Stimulated activated naive CD4-positive, alpha-beta T cell treated with Interleukin-2 at 50 U/mL for 16 hours (primary cell): ENCODE results near the gene EEFSEC.

ENCODE experiments used
- DNase-seq: peaks from one replicate; lab custom pipeline; 2025; lab: John Stamatoyannopoulos, UW

EEFSEC gene

DNA sequence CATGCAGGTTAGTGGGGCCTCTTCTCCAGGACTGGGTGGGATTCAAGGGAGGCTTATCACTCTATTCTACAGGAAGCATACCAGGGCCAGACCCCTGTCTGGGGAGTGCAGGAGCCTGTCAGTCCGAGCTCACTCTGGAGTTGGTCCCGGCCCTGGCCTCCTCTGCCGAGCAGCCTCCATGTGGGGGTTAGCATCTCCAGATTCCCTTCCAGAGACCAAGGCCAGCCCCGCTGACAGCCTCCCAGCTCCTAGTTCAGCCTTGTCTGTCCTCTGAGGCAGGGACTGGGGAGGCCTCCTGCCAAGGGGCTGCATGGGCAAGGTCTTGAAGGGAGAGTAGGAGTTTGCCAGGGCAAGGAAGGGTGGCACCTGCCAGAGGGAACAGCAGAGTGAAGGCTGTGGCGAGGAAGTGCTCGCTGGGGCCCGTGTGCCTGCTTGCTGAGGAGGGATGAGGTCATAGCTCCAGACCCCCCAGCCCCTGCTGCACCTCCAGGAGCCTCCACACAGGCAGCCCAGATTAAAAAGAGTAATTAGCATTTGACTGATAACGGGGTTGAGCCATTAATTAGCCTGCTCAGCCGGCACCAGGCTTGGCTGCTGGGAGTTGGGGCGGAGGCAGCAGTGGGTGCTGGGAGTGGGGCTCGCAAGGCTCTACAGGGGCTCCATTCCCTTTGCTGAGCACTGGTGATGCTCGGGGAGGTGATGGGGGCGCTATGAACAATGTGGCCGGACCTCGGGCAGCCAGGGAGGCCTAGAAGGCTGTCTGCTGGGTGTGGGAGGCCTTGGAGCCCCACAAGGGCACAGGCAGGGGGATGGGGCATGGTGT lies 259.1 kb downstream of the EEFSEC start:
- DNase-seq, result no peak

DNA sequence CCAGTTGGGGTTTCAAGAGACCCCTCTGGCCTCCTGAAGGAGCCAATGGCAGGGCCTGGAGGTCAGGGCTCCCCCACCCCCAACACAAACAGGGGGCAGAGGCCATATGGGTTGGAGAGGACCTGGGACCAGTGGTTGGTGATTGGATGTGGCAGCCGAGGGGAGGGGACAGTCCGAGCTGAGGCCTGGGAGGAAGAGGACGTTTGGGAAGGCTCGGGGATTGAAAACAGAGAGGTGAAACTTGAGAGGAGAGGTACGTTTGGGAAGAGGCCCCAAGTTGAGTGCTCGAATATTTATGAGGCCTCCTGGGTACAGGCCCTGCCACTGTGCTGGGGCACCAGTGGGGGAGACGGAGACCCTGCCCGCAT lies 259.7 kb downstream of the EEFSEC start:
- no peak for DNase-seq

DNA sequence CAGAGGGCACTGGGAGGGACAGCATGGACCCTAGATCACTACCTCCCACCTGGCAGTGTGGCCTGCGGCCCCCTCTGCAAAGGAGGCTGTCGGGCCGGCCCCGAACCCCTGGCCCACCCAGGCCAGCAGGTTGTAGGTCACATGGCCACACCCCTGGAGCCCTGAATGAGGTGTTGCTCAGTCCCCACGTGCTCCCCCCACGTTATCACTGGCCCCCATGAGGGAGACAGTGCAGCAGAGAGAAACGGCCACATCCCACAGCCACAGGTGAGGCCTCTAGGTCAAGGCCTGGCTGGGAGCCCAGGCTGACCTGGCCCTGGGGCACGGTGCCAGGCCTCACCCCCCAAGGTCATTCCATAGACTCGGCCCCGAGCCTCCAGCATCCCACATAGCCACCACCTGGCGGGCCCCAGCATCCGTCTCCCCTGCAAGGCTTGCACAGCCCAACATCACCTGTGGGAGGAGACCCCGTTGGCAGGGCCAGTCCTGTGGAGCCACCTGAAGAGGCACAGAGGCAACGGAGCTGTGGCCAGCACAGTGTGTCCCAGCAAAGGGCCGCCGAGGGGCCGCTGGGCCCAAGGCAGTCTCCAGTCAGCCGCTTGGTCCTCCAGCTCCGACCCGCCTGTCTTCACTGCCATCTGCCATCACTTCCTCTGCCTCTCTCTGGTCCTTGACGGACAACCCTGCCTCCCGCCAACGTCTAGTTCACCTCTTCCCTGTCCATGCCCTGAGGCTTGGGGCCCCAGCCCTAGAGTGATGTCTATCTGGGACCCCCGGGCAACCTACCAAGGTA lies 260.3 kb downstream of the EEFSEC start:
- DNase-seq, result no peak

DNA sequence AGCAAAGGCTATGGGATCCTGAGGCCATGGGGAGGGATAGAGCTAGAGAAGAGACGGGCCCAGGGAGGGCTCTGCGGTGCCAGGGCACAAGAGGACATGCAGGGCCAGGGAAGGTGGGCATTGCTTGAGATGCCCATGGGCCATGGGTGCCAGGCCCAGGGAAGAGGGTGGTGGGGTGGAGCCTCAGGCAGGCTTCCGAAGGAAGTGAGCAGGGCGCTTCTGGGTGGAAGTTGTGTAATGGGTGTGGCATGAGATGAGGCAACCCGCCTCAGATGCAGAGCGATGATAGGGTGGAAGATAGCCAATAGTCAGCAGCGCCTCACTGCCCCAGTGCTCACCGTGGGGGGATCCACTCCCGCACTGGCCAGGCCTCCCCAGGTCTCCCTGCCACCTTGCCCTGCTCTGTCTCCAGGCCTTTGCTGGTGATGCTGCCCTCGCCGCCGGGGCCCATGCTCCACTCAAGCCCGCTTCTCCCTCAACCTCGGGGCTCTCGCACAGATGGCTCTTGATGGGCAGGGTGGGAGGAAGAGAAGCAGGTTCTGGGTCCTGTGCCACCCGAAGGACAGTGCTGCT lies 262.0 kb downstream of the EEFSEC start:
- DNase-seq, result no peak

DNA sequence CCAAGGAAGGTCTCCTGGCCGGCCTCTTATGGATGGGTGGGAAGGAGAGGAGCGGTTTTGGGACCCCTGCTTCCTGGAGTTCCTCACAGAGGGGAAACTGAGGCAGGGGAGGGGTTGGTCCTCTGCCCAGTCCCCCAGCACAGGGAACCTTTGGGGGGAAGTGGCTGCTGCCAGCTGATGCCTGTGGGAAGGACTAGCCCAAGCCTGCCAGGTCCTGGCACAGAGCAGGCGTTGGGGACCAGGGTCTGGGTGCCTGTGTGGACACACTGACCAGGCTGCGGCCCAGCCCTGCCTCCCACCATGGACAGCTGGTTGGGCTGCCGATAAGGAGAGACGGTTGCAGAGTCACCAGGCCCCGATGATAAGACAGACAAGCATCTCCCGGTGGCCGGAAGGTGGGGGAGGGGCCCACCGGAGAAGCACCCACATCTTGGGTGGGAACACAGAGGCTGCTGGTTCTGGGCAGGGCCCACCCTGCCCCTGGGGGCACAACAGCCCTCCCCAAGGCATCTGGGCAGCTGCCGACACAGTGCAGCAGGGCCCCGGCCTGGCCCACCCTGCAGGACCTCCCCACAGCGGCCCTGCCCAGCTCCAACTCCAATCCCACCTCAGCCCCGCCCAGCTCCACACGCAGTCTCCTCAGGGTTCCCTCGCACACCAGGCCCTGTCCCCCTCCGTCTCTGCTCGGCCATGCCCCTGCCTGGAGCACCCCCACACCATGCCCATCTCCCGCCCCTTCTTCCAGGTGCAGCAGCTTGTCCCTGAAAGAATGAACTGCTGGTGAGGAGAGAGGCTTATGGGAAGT lies 262.7 kb downstream of the EEFSEC start:
- DNase-seq, result no peak

DNA sequence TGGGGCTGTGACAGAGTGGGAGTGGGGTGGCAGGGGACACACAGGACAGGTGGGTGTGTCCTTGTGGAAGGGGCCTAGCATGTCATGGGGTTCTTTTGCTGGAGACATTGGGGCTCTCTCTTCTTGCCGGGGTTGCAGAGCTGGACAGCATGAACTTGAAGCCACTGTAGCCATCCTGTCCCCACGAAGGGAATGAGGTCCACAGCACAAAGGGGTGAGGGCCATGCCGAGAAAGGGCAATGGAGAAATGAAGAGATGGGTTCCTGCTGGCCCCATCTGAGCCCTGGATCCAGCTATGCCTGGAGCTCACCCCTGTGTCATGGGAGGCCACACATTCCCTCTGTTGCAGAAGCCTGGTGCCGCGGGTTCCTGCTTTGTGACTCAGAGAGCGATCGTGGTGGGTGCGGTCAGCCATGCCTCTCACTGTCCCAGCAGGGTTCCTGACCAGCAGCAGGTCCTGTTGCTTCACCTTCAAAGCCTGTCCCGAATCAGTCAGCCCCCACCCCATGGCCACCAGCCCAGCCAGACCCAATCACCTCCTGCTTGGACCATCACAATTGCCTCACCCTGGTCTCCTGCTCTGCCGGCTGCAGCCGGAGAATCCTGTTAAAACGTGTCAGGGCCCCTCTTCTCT lies 263.4 kb downstream of the EEFSEC start:
- DNase-seq, result no peak

DNA sequence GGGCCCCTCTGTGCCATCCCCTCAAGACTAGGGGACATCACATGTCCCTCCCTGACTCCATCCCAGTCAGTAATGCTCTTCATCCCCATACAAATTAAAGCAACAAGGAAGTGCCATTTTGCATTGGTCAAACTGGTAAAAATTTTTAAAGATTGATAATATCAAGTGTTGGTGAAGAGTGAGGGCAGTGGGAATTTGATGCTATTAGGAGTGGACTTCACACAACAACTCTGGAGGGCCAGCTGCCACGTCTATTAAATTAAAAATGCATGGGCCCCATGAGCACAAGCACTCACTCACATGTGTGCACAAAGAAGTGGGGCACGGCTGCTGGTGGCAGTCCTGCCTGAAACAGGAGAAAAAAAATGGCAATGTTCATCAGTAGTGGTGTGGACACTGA lies 265.6 kb downstream of the EEFSEC start:
- no peak for DNase-seq

DNA sequence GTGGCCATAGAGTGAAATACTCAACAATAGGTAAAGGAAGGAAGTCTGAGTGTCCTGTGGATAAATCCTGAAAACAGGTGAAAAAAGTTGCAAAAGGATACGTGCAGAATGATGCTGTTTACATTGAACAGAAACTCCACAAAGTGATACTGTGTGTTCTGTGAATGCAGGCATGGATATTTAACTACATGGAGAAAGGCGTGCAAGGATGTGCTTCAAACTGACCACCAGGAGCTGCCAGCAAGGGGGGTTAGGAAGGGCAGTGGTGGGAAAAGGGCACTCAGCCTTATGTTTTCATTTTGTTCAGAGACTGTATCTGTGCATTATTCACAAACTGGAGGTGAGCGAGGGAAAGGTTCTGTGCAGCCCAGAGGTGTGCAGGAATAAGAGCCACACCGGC lies 266.0 kb downstream of the EEFSEC start:
- DNase-seq, result no peak

DNA sequence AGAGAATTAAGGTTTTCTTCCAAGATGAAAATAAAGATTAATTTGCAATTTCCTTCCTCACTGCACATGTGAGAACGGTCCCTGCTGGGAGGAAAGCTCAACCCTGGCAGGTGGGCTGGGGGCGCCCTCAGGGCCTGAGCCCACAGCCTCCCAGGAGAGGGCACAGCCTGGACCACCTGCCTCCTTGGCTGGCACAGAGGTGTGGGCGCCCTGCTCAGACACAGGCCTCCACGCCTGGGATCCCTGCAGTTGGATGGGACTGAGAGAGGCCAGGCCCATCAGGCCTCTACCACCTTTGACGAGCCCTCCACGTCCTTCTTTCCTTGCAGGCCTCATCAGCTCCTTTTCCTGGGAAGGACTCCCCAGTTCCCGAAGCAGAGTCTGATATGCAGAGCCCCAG lies 267.0 kb downstream of the EEFSEC start:
- DNase-seq, result no peak

DNA sequence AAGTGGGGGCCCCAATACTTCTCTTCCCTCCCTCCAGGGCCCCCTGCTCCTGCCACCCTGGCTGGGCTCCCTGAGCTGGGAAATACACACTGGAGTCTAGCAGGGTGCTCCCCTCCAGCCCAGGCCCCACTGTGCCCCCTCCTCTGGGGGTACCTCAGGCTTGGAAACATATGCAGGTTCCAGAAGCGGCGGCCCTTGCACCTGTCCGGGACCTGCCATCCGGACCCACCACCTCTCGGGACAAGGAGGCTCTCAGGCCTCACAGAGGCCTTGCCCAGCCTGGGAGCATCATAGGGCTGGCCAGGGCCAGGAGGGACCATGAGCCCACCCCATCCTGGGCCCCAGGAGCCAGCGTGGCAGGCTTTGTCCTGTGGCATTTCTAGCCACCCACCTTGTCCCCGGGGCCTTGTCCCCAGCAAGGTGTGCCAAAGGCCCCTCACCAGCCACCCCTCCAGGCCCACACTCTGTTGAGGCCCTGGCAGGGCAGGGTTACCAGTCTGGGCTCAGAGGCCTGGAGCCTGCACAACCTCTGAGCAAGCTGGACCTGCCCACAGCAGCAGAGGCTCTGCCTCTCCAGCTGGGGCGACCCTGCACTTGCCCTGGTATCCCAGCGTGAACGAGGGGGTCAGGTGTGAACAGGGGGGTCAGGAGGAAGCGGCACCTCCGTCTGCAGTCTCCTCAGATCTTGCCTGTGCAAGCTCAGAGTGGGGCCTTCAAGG lies 267.6 kb downstream of the EEFSEC start:
- no peak for DNase-seq

DNA sequence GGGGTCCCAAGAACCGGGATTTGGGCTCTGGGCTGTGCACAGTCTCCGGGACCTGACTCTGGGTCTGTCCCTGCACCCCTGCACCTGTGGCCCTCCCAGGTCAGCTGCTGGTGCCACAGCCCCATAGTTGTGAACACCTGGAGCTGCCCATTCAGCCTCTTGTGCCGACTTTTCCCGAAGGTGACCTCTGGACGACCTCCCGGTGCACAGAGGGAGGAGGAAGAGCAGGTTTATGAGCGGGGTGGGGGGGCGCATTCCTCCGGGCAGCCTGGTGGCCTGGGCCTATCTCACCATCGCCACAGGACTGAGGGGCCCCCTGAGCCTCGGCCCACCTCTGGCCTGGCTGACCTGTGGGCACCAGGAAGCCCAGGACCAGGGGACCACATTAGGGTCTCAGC lies 268.2 kb downstream of the EEFSEC start:
- no peak for DNase-seq

DNA sequence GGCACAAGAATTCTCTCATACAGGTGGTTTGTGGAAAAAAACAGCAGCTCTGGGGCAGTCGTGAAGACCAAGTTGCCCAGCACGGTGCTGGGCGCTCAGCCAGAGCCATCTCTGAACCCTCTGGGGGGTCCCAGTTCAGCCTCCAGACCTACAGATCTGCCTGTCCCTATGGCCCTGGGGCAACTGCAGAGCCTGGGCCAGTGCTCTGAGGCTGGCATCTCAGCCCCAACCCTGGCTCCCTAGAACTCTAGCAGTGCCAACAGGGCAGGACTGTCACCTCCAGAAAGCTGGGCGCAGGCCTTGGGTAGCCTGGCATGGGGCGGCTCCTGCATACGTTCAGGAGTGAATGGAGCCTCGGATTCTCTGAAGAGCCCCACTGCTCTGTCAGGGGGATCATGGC lies 268.7 kb downstream of the EEFSEC start:
- no peak for DNase-seq

DNA sequence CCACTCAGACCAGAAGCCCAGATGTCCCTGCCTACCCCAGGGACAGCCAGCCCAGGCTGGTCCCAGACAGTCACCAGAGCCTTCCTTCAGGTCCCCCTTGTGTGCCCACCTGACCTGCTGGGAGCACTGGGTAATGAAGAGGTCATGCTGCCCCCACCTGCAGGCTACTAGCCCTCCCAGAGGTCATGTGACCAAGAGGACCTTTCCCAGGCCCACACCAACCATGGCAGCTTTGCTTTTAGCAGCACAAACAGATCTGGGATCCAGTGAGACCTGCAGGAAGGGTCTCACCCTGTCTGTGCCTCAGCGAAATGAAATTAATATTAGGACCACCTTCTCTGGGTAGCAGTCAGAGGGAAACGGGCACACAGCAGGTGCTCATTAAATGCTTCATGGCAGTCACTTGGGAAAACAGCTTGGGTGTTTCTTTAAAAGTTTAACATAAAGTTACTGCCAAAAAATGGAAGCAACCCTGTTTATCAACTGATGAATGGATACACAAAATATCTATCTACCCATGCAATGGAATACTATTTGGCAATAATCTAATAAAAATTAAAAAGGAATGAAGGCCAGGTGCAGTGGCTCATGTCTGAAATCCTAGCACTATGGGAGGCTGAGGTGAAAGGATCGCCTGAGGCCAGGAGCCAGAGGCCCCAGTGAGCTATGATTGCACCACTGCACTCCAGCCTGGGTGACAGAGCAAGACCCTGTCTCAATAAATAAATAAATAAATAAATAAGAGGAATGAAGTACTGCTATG lies 269.7 kb downstream of the EEFSEC start:
- DNase-seq, result no peak

DNA sequence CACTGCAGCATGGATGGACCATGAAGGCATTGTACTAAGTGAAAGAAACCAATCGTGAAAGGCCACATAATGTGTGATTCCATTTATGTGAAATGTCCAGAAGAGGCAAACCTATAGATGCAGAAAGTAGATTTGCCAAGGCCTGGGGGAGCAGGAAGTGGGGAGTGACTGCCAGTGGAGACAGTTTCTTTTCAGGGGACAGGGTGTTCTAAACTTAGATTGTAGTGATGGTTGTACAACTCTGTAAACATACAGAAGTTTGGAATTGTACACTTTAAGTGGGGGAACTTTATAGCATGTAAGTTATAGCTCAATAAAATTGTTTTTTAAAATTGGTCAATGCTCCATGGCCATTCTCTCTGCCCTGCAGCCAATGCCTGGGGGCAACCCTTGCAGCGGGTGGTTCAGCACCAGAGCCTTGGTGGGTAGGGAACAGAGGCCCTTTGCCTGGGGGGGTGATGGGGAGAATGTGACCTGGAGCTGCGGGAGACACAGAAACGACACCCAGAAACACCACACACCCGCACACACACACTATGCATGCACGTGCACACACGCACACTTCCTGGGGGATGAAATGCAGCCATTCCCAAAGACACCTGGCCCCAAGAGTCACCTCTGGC lies 270.4 kb downstream of the EEFSEC start:
- DNase-seq, result no peak

DNA sequence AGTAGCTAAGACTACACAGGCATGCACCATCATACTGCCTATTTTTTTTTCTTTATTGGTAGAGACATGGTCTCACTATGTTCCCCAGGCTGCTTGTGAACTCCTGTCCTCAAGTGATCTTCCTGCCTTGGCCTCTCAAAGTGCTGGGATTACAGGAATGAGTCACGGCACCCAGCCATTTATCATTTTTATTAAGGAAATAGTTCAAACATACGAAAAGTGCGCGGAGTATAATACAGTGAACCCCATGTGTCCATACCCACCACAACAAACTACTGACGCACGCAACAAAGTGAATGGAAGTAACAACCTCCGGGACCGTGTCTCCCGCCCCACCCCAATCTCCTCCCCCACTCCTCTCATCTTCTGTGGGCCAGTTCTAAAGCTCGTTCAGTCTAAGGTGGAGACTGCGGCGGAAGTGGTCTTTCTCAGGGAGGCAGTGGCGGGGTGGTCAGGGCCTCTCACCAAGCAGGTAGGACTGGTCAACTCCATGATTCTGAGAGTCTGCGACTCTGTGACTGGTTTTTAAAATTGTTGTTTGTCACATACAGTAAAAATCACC lies 271.3 kb downstream of the EEFSEC start:
- DNase-seq, result no peak

DNA sequence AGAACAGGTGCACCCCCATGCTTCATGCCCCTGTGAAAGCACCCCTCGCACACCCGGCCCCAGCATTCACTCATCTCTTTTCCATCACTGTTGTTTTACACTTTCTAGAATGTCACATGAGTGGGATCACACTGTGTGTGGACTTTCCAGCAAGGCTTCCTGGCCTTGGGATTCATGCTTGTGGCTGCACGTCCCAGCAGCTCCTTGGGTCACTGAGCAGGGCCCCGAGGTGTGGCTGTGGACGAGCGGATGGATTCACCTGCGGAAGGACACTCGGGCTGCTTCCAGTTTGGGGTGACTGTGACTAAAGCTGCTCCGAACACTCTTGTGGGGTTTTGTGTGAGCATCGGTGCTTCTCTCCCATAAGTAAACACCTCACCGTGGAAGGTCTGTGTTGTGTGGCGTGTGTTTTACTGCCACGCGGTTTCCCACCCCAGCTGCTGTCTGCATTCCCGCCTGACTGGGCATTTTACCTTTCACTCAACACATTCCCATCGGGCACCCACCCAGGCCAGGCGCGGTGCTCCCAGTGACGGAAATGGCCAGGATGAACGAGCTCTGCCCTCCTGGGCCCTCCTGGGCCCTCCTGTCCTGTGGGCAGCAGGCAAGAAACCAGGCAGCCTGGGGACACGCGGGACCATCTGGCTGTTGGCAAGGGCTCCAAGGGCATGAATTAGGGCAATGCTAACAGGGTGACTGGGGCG lies 272.0 kb downstream of the EEFSEC start:
- DNase-seq, result no peak

DNA sequence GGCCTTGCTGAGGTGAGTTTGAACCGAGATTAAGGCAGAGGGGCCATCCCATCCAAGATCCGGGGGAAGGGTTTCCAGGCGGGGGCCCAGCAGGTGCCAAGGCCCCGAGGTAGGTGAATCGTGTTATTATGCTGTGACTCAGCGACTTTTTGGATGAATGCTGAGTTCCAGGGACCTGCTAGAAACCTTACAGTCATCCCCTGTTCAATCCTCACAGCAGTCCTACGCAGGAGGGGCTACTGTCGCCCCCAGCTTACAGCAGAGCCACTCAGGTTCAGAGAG lies 272.5 kb downstream of the EEFSEC start:
- DNase-seq, result no peak

DNA sequence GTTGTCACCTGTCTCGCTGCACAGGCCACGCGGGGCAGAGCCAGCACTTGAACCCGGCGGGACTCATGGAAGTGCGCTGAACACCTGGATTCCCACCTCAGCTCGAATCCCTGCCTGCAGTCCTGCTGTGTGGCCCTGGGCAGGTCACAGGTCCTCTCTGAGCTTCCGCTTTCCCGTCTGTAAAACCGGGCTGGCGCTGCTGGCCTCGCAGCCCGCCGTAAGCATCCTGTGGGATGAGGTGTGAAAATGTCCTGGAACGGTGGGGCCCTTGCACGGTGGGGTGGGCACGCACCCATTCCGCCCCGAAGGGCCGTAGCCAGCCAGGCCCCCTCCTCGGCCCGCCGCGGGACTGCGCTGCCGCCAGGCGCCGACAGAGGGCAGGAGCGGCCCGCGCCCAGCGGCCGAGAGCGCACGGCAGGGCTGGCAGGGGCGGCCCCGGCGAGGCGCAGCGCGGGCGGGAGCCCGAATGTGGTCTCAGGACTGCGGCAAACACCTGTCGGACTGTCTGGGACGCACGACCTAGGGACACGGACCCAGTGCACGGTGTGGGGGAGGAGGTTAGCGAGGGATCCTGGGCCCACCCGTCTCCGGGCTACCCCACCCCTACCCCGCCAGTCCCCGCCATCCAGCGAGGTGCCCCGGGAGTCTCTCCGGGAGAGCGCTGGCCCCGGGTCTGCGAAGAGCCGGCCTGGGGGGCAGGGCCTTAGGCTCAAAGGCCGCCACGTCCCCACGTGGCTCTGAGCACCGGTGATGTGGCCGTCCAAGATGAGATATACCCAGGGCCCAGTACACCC lies 273.0 kb downstream of the EEFSEC start:
- peak; percentile 23 for DNase-seq
